Liver (tissue), 9 donors: Measurements from ENCODE around the gene OR10G8. TPM values are rescaled to one million over a fixed set of nuclear protein-coding genes. Genes with fewer than 3 reads are reported as not detected.

Experiments
- DNase-seq: peaks from one replicate; pipeline ENCODE4 v3.0.0-alpha.2; 2017; ENCODE audit warnings: low spot score
- H3K27ac ChIP-seq, 2 donors: one replicate each; pipeline ENCODE4 v1.7.0; 2013; ENCODE audit warnings: inconsistent platforms in 2 of 2, low read length in 2 of 2, control low read depth in 1 of 2, low read depth in 1 of 2, mild to moderate bottlenecking in 1 of 2
- H3K27me3 ChIP-seq, 4 donors: one replicate each; pipeline versions ENCODE4 v1.6.1 to v1.7.0; 2013; ENCODE audit warnings: low read length in 3 of 4, inconsistent platforms in 1 of 4, mild to moderate bottlenecking in 1 of 4, moderate library complexity in 1 of 4; ENCODE audit not compliant: control insufficient read depth in 4 of 4, insufficient read depth in 4 of 4
- H3K36me3 ChIP-seq, 4 donors: one replicate each; pipeline versions ENCODE4 v1.6.1 to v1.7.0; 2013; ENCODE audit warnings: low read length in 3 of 4, mild to moderate bottlenecking in 3 of 4, low read depth in 1 of 4, moderate library complexity in 1 of 4; ENCODE audit not compliant: control insufficient read depth in 4 of 4, insufficient read depth in 3 of 4
- H3K4me1 ChIP-seq, 4 donors: one replicate each; pipeline versions ENCODE4 v1.6.1 to v1.7.0; 2013; ENCODE audit warnings: low read length in 3 of 4, mild to moderate bottlenecking in 3 of 4, moderate library complexity in 1 of 4; ENCODE audit not compliant: control insufficient read depth in 4 of 4, insufficient read depth in 4 of 4
- H3K4me3 ChIP-seq, 3 donors: one replicate each; pipeline versions ENCODE4 v1.6.1 to v1.7.0; 2013; ENCODE audit warnings: low read length in 3 of 3, control low read depth in 1 of 3, low read depth in 1 of 3, mild to moderate bottlenecking in 1 of 3
- H3K9ac ChIP-seq, 2 donors: one replicate each; pipeline ENCODE4 v1.7.0; 2013; ENCODE audit warnings: low read length in 2 of 2, mild to moderate bottlenecking in 2 of 2, moderate library complexity in 2 of 2, control low read depth in 1 of 2, low read depth in 1 of 2
- H3K9me3 ChIP-seq, 4 donors: one replicate each; pipeline versions ENCODE4 v1.6.1 to v1.7.0; 2013; ENCODE audit warnings: low read length in 3 of 4; ENCODE audit not compliant: control insufficient read depth in 4 of 4
- ATF3 ChIP-seq: IDR thresholded peaks from 2 replicates; pipeline ENCODE4 v1.6.1; 2016; ENCODE audit warnings: antibody characterized with exemption
- CTCF ChIP-seq: fragments of 150-350 bp; IDR thresholded peaks from 2 replicates; pipeline ENCODE4 v1.5.1; 2017; ENCODE audit warnings: improper control_type of control experiment, low read depth, low read length; ENCODE audit not compliant: missing input control
- EGR1 ChIP-seq, 2 donors: IDR thresholded peaks; 2 replicates each; pipeline ENCODE4 v1.6.1; 2016 to 2018; ENCODE audit warnings: antibody characterized with exemption in 2 of 2, low read depth in 2 of 2
- FOXA1 ChIP-seq: IDR thresholded peaks from 2 replicates; pipeline ENCODE4 v1.6.1; 2016; ENCODE audit warnings: antibody characterized with exemption
- FOXA2 ChIP-seq: IDR thresholded peaks from 2 replicates; pipeline ENCODE4 v1.6.1; 2016; ENCODE audit warnings: antibody characterized with exemption
- GABPA ChIP-seq, 2 donors: IDR thresholded peaks in 1 of 2; conservative IDR thresholded peaks in 1 of 2; 2 replicates each; pipeline ENCODE4 v1.6.1; 2016; ENCODE audit warnings: antibody characterized with exemption in 2 of 2, mild to moderate bottlenecking in 1 of 2, moderate library complexity in 1 of 2
- HNF4A ChIP-seq, 2 donors: conservative IDR thresholded peaks; 2 replicates each; pipeline ENCODE4 v1.6.1; 2016; ENCODE audit warnings: antibody characterized with exemption in 2 of 2, mild to moderate bottlenecking in 2 of 2
- HNF4G ChIP-seq: IDR thresholded peaks from 2 replicates; pipeline ENCODE4 v1.6.1; 2016; ENCODE audit warnings: antibody characterized with exemption
- JUND ChIP-seq, 2 donors: IDR thresholded peaks; 2 replicates each; pipeline ENCODE4 v1.6.1; 2016; ENCODE audit warnings: antibody characterized with exemption in 2 of 2
- NR2F2 ChIP-seq: IDR thresholded peaks from 2 replicates; pipeline ENCODE4 v1.6.1; 2016; ENCODE audit warnings: antibody characterized with exemption
- RAD21 ChIP-seq, 2 donors: IDR thresholded peaks; 2 replicates each; pipeline ENCODE4 v1.6.1; 2016; ENCODE audit warnings: antibody characterized with exemption in 2 of 2, mild to moderate bottlenecking in 2 of 2
- RXRA ChIP-seq, 2 donors: IDR thresholded peaks; 2 replicates each; pipeline ENCODE4 v1.6.1; 2017 to 2018; ENCODE audit warnings: antibody characterized with exemption in 2 of 2, mild to moderate bottlenecking in 1 of 2
- SP1 ChIP-seq: IDR thresholded peaks from 2 replicates; pipeline ENCODE4 v1.6.1; 2018; ENCODE audit warnings: antibody characterized with exemption, mild to moderate bottlenecking
- TAF1 ChIP-seq: conservative IDR thresholded peaks from 2 replicates; pipeline ENCODE4 v1.6.1; 2016; ENCODE audit warnings: antibody characterized with exemption, mild to moderate bottlenecking
- YY1 ChIP-seq: IDR thresholded peaks from 2 replicates; pipeline ENCODE4 v1.6.1; 2016; ENCODE audit warnings: antibody characterized with exemption, mild to moderate bottlenecking
- WGBS: extraction: QIAGEN DNeasy Blood & Tissue Kit; methylation state at CpG from one replicate; pipeline ENCODE4 v1.1.7; 2013; 5-methylcytosine and 5-hydroxymethylcytosine counted together
- polyA plus RNA-seq, 2 donors: library from polyadenylated mRNA; stranded (reverse) in 1 of 2; unstranded in 1 of 2; fragments of 200-250 nt in 1 of 2; fragments of >200 nt in 1 of 2; fragmentation: Nextera tagmentation in 1 of 2; extraction: Ambion mirVana in 1 of 2; gene quantifications; one replicate each; pipeline versions ENCODE4 v1.2.1 to v1.2.3, GENCODE V29; 2013 to 2015
- total RNA-seq, 2 donors: library from RNA; depleted of rRNA; stranded (reverse); fragments of >200 nt; gene quantifications; one replicate each; pipeline ENCODE4 v1.2.3, GENCODE V29; 2014
- TF ChIP-seq, protein P1 (sequence below): IDR thresholded peaks from 2 replicates; pipeline ENCODE4 v1.6.1; 2016; ENCODE audit warnings: antibody characterized with exemption, mild to moderate bottlenecking
- TF ChIP-seq, protein P2 (sequence below): IDR thresholded peaks from 2 replicates; pipeline ENCODE4 v1.6.1; 2016; ENCODE audit warnings: antibody characterized with exemption
- donor health status: healthy.
- donor health status: healthy.
- donor health status: healthy.
- donor health status: healthy.
- donor health status: healthy.

The OR10G8 gene
- total and polyA plus RNA-seq, 4 donors: not detected

GRCh38 chr11:123979311-123979710 lies 47.3 kb upstream of the OR10G8 start:
- no peak for TF ChIP-seq RAD21 (IDR thresholded peaks at IDR 0.05)
- no peak for TF ChIP-seq YY1
- DNase-seq: no peak

DNA sequence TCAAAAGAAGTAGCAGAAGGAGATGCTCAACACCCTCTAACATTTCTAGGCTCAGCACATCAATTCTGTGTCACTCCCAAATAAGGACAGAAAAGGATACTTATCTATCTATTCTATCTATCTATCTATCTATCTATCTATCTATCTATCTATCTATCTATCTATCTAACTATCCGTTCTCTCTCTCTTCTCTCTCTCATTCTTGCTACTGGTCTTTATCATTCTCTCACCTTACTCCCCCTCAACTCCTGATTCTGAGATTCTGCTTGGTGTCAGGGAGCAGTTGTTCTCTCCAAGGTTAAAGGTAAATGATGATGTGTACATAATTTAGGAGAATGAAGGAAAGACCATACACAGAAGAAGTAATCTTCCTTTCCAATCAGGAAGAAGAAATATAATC lies 31.5 kb upstream of the OR10G8 start, which contains the start of gene OR10G6:
TSS of gene OR10G6 (minus strand) at position 43 of the 400 bp plus-strand sequence. CDS start at position 43, 0 bp downstream.
- no peaks in the 10 kb centered on the region for H3K9me3 ChIP-seq
- H3K4me3 ChIP-seq: no peak within 1 kb of the TSS
- TF ChIP-seq HNF4A (conservative IDR thresholded peaks at IDR 0.05) (no peak), FOXA2 (no peak), NR2F2 (no peak), FOXA1 (no peak), CTCF (no peak), JUND (IDR thresholded peaks at IDR 0.05) (no peak), EGR1 (IDR thresholded peaks at IDR 0.05; ENCODE audit: low read depth in 2 of 2) (no peak), RXRA (IDR thresholded peaks at IDR 0.05) (no peak), SP1 (no peak), ATF3 (no peak), HNF4G (no peak), TAF1 (no peak), GABPA (IDR thresholded peaks at IDR 0.05 in 1 of 2, conservative IDR thresholded peaks at IDR 0.05 in 1 of 2) (no peak)
- TF ChIP-seq, protein P1, sequence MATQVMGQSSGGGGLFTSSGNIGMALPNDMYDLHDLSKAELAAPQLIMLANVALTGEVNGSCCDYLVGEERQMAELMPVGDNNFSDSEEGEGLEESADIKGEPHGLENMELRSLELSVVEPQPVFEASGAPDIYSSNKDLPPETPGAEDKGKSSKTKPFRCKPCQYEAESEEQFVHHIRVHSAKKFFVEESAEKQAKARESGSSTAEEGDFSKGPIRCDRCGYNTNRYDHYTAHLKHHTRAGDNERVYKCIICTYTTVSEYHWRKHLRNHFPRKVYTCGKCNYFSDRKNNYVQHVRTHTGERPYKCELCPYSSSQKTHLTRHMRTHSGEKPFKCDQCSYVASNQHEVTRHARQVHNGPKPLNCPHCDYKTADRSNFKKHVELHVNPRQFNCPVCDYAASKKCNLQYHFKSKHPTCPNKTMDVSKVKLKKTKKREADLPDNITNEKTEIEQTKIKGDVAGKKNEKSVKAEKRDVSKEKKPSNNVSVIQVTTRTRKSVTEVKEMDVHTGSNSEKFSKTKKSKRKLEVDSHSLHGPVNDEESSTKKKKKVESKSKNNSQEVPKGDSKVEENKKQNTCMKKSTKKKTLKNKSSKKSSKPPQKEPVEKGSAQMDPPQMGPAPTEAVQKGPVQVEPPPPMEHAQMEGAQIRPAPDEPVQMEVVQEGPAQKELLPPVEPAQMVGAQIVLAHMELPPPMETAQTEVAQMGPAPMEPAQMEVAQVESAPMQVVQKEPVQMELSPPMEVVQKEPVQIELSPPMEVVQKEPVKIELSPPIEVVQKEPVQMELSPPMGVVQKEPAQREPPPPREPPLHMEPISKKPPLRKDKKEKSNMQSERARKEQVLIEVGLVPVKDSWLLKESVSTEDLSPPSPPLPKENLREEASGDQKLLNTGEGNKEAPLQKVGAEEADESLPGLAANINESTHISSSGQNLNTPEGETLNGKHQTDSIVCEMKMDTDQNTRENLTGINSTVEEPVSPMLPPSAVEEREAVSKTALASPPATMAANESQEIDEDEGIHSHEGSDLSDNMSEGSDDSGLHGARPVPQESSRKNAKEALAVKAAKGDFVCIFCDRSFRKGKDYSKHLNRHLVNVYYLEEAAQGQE: no peak
- TF ChIP-seq, protein P2, sequence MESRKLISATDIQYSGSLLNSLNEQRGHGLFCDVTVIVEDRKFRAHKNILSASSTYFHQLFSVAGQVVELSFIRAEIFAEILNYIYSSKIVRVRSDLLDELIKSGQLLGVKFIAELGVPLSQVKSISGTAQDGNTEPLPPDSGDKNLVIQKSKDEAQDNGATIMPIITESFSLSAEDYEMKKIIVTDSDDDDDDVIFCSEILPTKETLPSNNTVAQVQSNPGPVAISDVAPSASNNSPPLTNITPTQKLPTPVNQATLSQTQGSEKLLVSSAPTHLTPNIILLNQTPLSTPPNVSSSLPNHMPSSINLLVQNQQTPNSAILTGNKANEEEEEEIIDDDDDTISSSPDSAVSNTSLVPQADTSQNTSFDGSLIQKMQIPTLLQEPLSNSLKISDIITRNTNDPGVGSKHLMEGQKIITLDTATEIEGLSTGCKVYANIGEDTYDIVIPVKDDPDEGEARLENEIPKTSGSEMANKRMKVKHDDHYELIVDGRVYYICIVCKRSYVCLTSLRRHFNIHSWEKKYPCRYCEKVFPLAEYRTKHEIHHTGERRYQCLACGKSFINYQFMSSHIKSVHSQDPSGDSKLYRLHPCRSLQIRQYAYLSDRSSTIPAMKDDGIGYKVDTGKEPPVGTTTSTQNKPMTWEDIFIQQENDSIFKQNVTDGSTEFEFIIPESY: no peak
- no peak within 1 kb of the TSS for H3K9ac ChIP-seq
- H3K36me3 ChIP-seq: no peaks in the 10 kb centered on the region
- DNase-seq: no peak
- WGBS: 58% methylated on average over 1 of the region's 1 CpG
- H3K4me1 ChIP-seq: no peaks in the 10 kb centered on the region
- peaks cover 0 to 3% (median 0%) of the 10 kb centered on the region in 4 donors for H3K27me3 ChIP-seq
- no peak within 1 kb of the TSS for H3K27ac ChIP-seq

More at GRCh38 chr11:123979311-123979710, 47.3 kb upstream of the OR10G8 start:
- no peaks in the 10 kb centered on the region for H3K4me1 ChIP-seq
- no peak overlapping the region for H3K4me3 ChIP-seq
- 78% methylated on average over 5 of the region's 5 CpGs for WGBS
- no peaks in the 10 kb centered on the region for H3K27me3 ChIP-seq
- no peak overlapping the region for H3K9ac ChIP-seq
- no peaks in the 10 kb centered on the region for H3K9me3 ChIP-seq
- H3K36me3 ChIP-seq: no peaks in the 10 kb centered on the region
- H3K27ac ChIP-seq: no peak overlapping the region
